GM23248 (cell line): ENCODE results near the gene ZBTB7C.

Source experiments
- EZH2 ChIP-seq: fragments of 200-600 bp; sonication (generic); IDR thresholded peaks from 2 replicates; pipeline ENCODE4 v1.6.1; 2018; ENCODE audit warnings: antibody characterized with exemption, mild to moderate bottlenecking; ENCODE audit not compliant: insufficient read depth, poor library complexity, severe bottlenecking
- EZH2phosphoT487 ChIP-seq: fragments of 200-600 bp; sonication (generic); IDR thresholded peaks from 2 replicates; pipeline ENCODE4 v1.6.1; 2018; ENCODE audit warnings: antibody characterized with exemption, moderate library complexity, mild to moderate bottlenecking, low read depth; ENCODE audit not compliant: insufficient read depth

GRCh38 chr18:48229552-48229981, 179.6 kb downstream of the ZBTB7C start:
- TF ChIP-seq EZH2 = no peak
- no peak for TF ChIP-seq EZH2phosphoT487
